Umbilical cord (tissue), 2 donors: ENCODE data around the gene CELF4. TPM values are rescaled to one million over a fixed set of nuclear protein-coding genes. Genes with fewer than 3 reads are reported as not detected.
A peak's percentile ranks its signal among the peaks of the same experiment; 100 is the strongest.

Experiments
- DNase-seq: peaks from one replicate; pipeline ENCODE4 v3.0.0-alpha.2; 2015; ENCODE audit warnings: low spot score
- total RNA-seq: library from RNA; depleted of rRNA; stranded (reverse); fragments of >200 nt; gene quantifications from one replicate; pipeline ENCODE4 v1.2.3, GENCODE V29; 2014; ENCODE audit warnings: low replicate concordance; ENCODE audit not compliant: insufficient read depth

Gene CELF4
- total RNA-seq, 1 donor from 2014 or later: 5.3 TPM

- no peak for DNase-seq
Measured at GRCh38 chr18:37524498-37525261, 40.9 kb downstream of the CELF4 start.

GRCh38 chr18:37524139-37524497 is 41.5 kb downstream of the CELF4 start:
- no peak for DNase-seq

- DNase-seq: no peak
Measured at GRCh38 chr18:37521510-37522465, 43.8 kb downstream of the CELF4 start.

DNA sequence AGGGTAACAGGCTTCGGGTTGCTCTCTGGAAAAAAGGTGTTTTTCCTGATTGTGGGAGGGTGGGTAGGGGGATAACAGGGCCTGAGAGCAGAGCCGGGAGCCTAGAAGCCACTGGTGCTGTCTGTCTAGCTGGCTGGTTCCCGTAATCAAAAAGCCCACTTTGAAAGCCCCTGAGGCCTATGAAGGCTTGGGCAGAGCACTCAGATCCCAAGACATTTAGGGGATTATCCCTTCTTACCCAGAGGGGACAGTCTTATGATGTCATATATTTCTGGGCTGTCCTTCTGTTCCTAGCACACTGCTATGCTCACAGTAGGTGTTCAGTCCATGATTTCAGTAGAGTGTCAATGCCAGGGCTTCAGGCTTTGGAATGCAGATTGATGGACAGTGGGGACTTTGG is 45.1 kb downstream of the CELF4 start:
- DNase-seq: no peak

DNA sequence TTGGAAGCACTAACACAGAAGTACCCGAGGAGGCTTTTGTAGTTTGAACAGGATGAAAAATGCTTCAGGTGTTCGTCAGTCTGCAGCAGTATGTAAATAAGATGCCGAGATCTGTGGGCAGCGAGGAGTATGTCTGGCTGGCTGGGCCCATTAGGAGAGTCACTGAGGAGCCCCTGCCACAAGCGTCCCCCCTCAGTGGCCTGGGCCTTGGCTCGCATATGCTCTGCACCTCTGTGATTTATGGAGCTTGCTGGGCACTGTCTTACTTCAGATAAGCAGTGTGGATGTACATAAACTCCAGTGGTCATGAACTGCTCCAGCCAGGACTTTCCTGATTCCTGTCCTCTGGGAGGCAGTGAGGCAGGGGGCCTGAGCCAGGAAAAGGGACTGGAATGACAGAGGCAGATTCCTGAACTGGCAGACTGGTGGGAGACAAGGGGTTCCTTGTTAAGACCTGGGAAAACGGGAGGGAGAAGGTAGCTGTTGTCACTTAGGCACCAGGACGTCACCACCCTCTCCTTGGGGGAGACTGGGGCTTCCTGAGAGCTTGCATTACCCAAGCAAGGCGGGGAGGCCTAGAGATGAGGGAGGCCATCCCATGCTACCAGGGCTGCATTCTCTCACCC is 46.0 kb downstream of the CELF4 start:
- DNase-seq: no peak

GRCh38 chr18:37516361-37516853 is 49.2 kb downstream of the CELF4 start:
- DNase-seq: no peak

DNA sequence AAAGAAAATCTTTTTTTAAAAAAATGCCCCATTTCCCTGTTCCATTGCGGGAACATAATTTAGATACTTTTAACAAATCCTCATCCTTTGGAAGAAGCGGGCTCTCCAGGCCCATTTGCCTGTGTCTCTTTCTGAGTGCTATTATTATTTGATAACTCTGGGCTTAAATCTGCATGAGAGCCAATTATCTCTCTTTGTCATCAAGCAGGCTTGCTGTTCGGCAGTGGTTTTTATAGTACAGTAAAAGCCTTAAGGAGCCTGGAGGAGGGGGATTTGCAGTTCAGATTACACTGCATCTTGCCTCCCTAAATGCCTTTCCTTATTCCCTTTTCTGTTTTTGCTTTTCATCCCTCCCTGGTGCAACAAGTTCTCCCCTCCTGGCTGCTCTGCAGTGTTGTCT is 50.6 kb downstream of the CELF4 start:
- peak; percentile 14 for DNase-seq

DNA sequence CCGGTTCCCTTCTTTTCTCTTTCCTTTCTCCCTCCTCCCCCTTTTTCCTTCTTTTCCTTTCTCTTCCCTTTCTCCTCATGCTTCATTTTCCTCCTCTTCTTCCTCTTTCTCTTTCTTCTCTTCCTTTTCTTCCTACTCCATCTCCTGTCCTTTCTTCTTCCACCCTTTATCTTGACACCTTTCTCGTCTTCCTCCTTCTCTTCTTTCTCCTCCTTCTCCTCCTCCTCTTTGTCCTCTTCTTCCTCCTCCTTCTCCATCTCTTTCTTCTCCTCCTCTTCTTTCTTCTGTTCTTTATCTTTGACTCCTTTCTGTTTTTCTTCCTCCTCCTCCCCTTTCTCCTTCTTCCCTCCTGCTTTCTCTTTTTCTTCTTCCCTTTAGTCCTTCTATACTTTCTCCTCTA is 53.2 kb downstream of the CELF4 start:
- no peak for DNase-seq

- no peak for DNase-seq
Measured at GRCh38 chr18:37511721-37512298, 53.8 kb downstream of the CELF4 start.

DNA sequence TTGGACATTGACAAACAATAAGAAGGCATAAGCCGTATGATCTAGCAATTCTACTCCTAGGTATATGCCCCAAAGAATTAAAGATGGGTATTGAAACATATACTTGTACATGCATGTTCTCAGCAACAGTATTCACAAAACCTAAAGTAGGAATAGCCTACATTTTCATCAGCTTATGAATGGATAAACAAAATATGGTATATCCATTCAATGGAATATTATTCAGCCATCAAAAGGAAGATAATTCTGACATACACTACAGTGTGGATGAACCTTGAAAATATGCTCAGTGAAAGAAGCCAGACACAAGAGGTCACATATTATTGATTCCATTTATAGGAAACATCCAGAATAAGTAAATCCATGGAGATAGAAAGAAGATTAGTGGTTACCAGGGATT is 56.0 kb downstream of the CELF4 start:
- DNase-seq: no peak

DNA sequence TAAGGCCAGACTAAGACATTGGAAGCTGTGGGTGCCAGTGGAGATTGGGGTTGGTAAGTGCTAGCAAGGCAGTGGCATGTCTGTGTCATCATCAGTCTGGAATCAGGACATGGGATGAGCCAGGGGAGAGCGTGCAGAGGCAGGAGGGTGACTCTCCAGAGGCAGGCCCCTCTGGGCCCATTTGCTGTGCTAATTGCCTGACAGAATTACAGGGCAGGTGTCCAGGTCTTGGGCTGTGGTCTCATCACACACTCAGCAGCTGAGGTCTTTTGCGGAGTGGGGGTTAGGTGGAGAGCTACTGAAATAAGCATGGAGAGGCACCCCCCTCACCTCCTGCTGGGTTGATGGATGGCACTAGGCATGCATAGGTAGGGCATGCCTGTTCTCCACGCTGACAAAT is 57.4 kb downstream of the CELF4 start:
- no peak for DNase-seq

DNA sequence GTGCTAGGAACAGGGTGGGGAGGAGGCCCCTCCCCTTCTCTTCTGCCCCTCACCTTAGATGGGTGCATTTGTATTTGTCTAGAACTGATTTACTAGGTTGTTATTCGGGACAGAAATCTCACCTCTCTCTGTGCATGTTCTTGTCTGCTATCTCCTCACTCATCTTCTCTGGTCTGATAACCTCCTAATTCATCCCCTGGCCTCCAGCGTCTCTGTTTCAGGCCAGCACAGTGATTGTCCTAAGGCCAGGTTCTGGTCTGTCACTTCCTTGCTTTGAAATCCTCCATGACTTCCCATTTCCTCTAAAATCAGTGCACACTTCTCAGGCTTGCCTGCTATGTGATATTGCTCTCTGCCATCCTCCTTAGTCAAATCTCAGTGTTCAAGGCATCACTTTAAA is 58.4 kb downstream of the CELF4 start:
- no peak for DNase-seq

GRCh38 chr18:37506001-37506400 is 59.6 kb downstream of the CELF4 start:
- DNase-seq: no peak

DNA sequence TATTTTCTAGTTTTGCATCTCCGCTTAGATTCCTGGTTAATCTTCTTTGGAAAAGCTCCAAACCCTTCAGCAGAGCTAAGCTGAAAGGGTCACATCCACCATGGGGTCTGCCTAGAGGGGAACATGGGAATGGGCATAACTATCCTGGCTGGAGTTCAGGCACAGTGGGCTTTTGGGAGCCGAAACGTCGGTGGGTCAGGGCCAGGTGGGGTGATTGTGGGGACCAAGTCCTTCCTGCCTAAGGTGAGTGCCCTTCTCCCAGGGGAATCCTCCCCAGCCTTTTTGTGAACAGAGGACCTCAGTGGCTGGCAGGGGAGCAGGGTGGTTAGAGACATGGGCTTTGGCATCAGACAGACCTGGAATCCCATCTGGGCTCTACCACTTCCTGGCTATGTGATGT is 60.3 kb downstream of the CELF4 start:
- DNase-seq: no peak

- DNase-seq: no peak
Measured at GRCh38 chr18:37502601-37503000, 63.0 kb downstream of the CELF4 start.

DNA sequence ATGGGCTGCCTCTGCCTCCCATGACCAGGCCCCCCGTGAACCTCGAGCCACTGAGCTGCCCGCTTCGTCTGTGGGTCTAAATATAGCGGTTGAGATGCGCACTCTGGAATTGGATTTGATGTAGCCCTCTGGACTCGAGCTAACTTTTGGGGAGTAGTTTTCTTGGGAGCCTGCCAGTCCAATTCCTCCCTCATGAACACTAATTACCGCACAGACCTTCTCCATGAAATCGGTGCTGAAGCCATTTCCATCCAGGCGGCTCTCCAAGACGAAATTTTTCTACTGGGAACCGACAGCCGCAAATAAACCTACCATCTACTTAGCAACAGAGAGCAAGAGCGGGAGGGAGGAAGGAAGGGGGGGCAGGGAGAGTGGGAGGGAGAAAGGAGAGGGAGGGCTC is 63.6 kb downstream of the CELF4 start:
- DNase-seq: no peak

GRCh38 chr18:37501136-37501535 is 64.5 kb downstream of the CELF4 start:
- DNase-seq: no peak

- no peak for DNase-seq
Measured at GRCh38 chr18:37499913-37500312, 65.7 kb downstream of the CELF4 start.

GRCh38 chr18:37499044-37499443 is 66.6 kb downstream of the CELF4 start:
- DNase-seq: no peak

- DNase-seq: no peak
Measured at GRCh38 chr18:37497853-37498518, 67.6 kb downstream of the CELF4 start.

DNA sequence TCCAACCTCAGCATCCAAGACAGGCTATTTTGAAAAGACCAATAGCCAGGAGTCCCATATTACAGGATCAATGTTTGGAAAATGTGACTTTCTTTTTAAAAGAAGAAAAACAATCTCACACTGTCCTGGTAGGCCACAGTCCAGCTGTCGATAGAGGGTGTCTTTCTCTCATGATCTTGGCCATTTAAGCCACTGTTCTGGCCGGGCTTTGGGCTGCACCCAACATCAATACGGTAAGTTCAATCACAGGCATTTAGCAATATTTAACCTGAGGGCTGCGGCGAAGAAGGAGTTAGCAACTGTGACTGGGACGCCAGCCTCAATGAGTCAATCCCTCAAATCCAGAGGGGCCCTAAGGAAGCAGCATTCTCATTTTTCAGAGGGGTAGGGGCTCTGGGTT is 69.0 kb downstream of the CELF4 start:
- DNase-seq: no peak
